ENCODE results near the gene PNPLA6.

PNPLA6 gene

DNA sequence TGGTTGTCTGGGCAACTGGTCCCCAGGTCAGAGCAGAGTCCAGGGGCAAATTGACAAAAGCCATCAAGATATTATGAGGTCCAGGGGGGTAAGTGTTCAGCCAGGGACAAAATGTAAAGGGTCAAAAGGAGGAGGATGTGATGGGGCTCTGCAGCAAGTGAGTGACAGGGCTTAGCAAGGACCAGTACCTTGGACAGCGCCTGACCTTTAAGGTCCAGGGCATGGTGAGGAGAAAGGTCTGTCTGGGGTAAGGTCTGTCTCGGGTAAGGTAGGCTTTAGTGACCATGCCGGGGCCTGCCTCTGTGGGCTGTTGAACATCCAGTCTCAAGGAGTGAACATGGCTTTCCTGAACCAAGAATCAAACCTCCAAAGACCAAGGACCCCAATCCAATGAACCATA, 25.9 kb upstream of the PNPLA6 start:
- no peak for DNase-seq (ENCODE audit: extremely low read depth, insufficient read length)
- Histone ChIP-seq H3K27me3 (replicated peaks; ENCODE audit: control insufficient read depth, insufficient read depth, low read length) (no peaks in the 10 kb centered on the region), H3K36me3 (ENCODE audit: control insufficient read depth, insufficient read depth, low read length) (no peaks in the 10 kb centered on the region), H3K4me3 (replicated peaks; ENCODE audit: low read depth, low read length) (no peak overlapping the region)
- TF ChIP-seq, protein P1, sequence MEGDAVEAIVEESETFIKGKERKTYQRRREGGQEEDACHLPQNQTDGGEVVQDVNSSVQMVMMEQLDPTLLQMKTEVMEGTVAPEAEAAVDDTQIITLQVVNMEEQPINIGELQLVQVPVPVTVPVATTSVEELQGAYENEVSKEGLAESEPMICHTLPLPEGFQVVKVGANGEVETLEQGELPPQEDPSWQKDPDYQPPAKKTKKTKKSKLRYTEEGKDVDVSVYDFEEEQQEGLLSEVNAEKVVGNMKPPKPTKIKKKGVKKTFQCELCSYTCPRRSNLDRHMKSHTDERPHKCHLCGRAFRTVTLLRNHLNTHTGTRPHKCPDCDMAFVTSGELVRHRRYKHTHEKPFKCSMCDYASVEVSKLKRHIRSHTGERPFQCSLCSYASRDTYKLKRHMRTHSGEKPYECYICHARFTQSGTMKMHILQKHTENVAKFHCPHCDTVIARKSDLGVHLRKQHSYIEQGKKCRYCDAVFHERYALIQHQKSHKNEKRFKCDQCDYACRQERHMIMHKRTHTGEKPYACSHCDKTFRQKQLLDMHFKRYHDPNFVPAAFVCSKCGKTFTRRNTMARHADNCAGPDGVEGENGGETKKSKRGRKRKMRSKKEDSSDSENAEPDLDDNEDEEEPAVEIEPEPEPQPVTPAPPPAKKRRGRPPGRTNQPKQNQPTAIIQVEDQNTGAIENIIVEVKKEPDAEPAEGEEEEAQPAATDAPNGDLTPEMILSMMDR (IDR thresholded peaks at IDR 0.05; ENCODE audit: insufficient read depth, low read length, poor library complexity, severe bottlenecking) = no peak

DNA sequence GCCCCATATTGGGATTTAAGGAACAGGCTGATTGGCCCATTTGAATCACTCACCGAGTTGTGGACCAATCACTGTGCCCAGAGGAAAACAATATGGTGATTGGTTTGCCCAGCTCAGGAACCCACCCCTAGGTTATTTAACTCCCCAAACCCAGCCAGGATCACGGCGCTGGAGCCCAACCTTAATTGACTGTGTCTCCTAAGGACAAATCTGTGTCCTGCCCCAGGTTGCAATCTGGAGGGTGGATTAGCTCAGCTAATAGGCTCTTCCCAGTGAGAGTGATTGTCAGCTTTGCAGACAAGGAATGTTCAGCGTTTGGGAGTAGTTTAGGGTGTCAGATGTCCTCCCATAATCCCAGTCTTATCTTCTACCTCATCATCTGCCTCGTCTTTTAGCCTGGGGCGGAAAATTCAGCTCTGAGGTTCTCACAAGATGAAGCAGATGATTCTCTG, 23.1 kb upstream of the PNPLA6 start:
- no peak overlapping the region for H3K4me3 ChIP-seq (replicated peaks; ENCODE audit: low read depth, low read length)
- H3K27me3 ChIP-seq (replicated peaks; ENCODE audit: control insufficient read depth, insufficient read depth, low read length) = peaks cover 2% of the 10 kb centered on the region
- TF ChIP-seq, protein P1 (IDR thresholded peaks at IDR 0.05; ENCODE audit: insufficient read depth, low read length, poor library complexity, severe bottlenecking) = no peak
- H3K36me3 ChIP-seq (ENCODE audit: control insufficient read depth, insufficient read depth, low read length) = no peaks in the 10 kb centered on the region
- DNase-seq (ENCODE audit: extremely low read depth, insufficient read length) = no peak

DNA sequence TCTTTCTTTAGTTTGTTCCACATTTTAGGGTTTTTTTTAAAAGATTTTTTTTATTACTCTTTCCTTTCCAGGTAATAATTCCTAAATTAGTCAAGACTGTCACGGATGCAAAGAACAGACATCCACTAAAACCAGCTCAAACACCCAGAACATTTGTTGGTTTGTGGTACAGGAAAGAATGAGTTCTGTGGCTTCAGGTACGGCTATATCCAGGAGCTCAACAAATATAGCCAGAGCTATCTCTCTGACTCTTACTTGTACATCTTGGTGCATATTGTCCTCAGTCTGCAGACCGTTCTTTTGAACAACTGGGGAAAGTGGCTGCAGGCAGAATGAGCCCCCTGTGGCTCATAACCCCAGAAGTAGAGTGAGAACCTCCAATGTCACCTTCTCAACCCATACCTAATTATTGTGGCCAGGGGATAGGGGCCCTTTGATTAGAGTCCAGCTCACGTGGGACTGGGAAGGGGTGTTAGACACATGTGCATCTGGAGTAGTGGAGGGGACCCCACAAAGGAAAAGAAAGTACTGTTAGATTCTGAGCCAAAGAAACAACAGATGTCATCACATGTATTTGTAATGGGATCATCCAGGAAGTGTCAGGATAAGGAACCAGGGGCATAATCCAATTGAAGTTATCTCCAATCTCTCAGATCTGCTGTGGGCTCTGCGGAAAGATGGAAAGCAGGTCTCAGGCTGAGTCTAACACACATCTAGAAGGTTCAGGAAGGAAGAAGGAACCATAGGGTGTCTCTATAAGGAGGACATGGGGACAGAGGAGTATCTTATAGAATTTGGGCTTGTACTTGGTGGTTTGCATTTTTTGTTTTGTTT, 21.5 kb upstream of the PNPLA6 start:
- Histone ChIP-seq H3K27me3 (replicated peaks; ENCODE audit: control insufficient read depth, insufficient read depth, low read length) (peaks cover 2% of the 10 kb centered on the region), H3K4me3 (replicated peaks; ENCODE audit: low read depth, low read length) (no peak overlapping the region), H3K36me3 (ENCODE audit: control insufficient read depth, insufficient read depth, low read length) (no peaks in the 10 kb centered on the region)
- TF ChIP-seq, protein P1 (IDR thresholded peaks at IDR 0.05; ENCODE audit: insufficient read depth, low read length, poor library complexity, severe bottlenecking) = no peak
- no peak for DNase-seq (ENCODE audit: extremely low read depth, insufficient read length)

DNA sequence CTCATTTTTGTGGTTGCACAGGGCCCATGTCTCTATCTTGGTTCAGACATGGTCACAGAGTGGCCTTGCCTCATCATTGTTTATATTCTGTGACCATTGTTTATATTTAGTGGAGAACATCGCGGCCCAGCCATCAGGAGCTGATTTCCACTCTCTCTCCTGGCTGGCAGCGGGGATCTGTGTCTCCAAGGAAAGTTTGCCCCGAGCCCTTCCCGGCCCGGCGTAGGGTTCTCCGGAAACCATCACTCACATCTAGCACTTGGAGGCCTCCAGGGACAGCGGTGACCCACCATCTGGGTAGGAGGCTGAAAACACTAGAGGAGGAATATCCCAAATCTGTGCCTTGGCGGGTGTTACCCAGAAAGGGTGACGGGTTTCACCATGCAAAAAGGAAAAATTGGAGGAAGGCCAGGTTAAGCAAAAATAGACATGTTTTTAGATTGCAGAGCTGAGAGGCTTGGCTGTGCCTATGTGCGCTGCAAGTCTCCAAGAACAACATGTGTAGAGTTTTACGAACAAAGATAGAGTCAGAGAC, 20.3 kb upstream of the PNPLA6 start:
- DNase-seq (ENCODE audit: extremely low read depth, insufficient read length) = no peak
- Histone ChIP-seq H3K27me3 (replicated peaks; ENCODE audit: control insufficient read depth, insufficient read depth, low read length) (peaks cover 2% of the 10 kb centered on the region), H3K36me3 (ENCODE audit: control insufficient read depth, insufficient read depth, low read length) (no peaks in the 10 kb centered on the region), H3K4me3 (replicated peaks; ENCODE audit: low read depth, low read length) (no peak overlapping the region)
- TF ChIP-seq, protein P1 (IDR thresholded peaks at IDR 0.05; ENCODE audit: insufficient read depth, low read length, poor library complexity, severe bottlenecking) = no peak

DNA sequence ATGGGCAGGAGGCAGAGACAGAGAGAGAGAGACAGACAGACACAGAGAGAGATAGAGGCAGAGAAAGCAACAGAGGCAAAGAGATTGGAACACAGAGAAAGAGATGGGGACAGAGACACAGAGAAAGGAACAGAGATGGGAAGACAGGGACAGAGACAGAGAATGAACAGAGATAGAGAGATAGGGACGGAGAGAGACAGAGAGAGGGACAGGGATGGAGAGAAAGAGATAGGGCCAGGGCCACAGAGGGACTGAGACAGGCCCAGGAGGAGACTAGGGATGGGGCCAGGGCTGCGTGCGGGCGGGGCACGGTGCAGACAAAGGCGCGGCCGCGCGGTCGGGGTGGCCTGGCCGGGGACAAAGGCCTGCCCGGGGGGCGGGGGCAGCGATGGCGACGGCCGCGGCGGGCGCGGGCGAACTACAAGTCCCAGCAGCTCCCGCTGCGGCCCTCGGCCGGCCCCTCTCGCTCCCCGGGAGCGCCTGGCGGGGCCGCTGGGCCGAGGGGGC, 19.8 kb upstream of the PNPLA6 start, which contains the start of gene ZNF358:
Gene ZNF358 (plus strand): TSS at position 459 of the 507 bp plus-strand sequence. CDS start 3,140 bp downstream, outside the sequence.
- Histone ChIP-seq H3K4me3 (replicated peaks; ENCODE audit: low read depth, low read length) (peak within 1 kb of the TSS; percentile 12; the same call in 1 of the 2 replicates), H3K36me3 (ENCODE audit: control insufficient read depth, insufficient read depth, low read length) (no peaks in the 10 kb centered on the region), H3K27me3 (replicated peaks; ENCODE audit: control insufficient read depth, insufficient read depth, low read length) (peaks cover 2% of the 10 kb centered on the region)
- peak; percentile 59 for DNase-seq (ENCODE audit: extremely low read depth, insufficient read length)
- TF ChIP-seq, protein P1 (IDR thresholded peaks at IDR 0.05; ENCODE audit: insufficient read depth, low read length, poor library complexity, severe bottlenecking) = no peak
